KG1 (cell line): ENCODE results near the gene SLC44A3.

Experiments
- DNase-seq: peaks from one replicate; lab custom pipeline; 2025; lab: John Stamatoyannopoulos, UW

Gene SLC44A3

GRCh38 chr1:94912263-94913184 is 92.4 kb downstream of the SLC44A3 start:
- DNase-seq = no peak

DNA sequence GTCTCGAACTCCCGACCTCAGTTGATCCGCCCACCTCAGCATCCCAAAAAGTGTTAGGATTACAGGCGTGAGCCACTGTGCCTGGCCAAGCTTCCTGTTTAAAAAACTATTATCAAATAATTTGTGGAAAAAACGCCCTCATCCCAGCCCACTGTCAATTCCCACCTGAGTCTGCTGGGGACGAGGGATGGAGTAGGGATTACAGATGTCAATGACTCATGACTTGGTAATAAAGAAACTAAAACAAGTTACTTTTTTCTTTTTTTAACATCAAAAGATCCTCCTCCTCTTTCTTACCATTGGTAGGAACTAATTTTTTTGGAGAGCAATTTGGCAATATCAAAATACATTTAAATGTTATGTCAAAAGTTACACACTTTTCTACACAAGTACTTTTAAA is 97.1 kb downstream of the SLC44A3 start:
- DNase-seq = no peak

- DNase-seq = no peak
These were observed 99.3 kb downstream of the SLC44A3 start for GRCh38 chr1:94919241-94920030.

GRCh38 chr1:94920061-94920460 is 99.9 kb downstream of the SLC44A3 start:
- DNase-seq = no peak

- DNase-seq = no peak
These were observed 101.8 kb downstream of the SLC44A3 start for GRCh38 chr1:94921977-94922376.

DNA sequence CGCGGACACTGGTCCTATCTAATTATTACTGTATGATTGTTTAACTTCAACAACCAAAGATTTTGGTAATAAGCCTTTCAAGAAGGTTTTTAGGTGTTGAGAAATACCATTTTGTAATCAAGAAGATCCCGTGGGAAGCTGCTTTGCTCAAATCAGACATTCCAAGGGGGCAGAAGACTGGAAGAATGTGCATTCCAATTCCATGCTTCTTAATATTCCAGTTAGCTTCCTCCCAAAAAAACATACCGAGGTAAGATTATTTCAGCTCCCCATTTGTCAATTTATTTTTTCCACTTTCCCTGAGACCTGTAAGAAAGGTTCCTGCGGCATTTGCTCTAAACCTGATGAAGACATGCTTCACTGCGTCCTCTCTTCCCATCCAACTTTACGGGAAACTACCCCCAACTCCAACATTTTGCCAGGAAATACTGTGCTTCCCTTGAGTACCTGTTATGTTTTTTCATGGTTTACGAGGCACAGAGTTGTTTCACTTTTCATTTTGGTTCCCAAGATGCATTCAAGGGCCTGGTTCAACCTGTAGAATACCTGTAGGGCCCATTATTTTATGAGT is 102.7 kb downstream of the SLC44A3 start:
- no peak for DNase-seq

DNA sequence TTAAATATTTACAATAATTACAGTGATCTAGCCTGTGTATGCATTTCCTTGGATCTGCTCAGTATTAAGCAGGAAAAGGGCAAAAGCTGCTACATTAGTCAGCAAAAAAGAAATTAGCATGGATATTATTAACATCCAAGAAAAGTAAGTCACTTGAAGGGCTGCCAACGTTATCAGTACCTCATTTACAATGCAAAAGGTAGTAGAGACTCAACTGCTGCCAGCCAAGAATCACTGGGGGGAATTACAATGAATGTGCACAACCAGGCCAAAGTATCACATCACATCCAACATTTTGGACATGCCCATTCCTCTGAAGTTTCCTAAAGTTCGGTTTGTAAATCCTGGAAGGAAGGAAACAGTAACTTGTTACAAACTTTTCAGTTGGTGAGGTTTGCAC is 104.8 kb downstream of the SLC44A3 start:
- no peak for DNase-seq

DNA sequence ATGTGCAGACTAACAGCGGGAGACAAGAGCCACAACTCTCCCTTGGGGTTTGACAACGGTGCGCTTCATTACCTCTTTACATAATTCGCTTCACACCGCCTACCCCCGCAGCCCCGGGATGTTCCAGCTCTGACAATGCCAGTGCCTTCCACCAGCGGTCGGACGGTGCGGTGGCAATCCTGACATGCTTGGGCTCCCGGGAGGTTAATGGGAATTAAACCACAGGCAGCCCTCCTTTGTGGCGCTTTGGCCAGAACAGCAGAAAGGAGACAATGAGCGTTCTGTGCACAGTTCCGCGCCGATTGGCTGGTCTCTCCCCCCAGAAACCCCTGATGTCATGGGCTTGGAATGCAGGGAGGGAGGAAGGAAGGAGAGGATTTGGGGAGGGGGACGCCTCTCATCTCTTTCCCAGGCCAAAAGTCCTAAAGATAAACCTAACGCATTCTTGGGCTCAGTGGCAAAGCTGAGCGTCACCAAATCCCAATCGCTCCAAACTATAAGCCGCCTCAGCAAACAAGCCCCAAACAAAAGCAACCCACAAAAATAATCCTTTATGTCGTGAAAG is 105.5 kb downstream of the SLC44A3 start:
- DNase-seq = no peak

DNA sequence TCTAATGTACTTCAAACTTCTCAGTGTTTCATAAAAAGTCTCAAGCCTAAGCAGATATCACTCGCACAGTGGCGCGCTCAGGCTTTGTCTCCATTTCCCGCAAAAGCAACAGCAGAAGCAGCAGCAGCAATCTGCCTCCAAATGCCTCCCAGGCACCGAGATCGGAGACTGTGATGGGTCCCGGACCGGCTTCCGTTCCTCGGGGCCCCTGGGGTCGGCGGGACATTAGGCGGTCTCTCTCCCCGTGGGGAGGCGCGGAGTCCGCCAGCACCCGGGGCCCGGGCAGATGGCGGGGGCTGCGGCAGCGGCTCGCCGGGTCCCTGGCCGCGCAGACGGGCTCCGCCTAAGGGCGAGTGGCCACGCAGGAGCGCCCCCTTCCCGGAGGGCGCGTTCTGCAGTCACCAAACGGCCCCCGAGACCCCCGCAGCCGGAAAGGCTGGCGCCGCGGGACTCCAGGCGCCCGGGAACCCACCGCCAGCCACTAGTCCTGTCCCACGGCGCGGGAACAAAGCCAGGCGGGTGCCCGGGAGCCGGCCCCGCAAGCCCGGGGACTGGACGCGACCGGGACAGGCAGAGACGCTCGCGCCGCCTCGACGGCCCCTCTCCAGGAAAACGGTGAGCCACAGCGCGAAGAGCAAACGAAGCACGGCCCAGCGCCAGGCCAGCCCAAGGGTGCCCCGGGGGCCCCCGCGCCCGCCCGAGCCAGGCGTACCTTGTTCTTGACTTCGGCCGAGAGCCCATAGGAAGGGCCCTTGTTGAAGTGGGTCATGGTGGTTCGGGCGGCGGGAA is 106.2 kb downstream of the SLC44A3 start:
- DNase-seq = no peak

GRCh38 chr1:94926915-94927404 is 106.8 kb downstream of the SLC44A3 start, which contains the start of gene CNN3:
TSS of gene CNN3 (minus strand) at chr1:94927110. CDS start at chr1:94926894, 216 bp downstream.
- DNase-seq = no peak

DNA sequence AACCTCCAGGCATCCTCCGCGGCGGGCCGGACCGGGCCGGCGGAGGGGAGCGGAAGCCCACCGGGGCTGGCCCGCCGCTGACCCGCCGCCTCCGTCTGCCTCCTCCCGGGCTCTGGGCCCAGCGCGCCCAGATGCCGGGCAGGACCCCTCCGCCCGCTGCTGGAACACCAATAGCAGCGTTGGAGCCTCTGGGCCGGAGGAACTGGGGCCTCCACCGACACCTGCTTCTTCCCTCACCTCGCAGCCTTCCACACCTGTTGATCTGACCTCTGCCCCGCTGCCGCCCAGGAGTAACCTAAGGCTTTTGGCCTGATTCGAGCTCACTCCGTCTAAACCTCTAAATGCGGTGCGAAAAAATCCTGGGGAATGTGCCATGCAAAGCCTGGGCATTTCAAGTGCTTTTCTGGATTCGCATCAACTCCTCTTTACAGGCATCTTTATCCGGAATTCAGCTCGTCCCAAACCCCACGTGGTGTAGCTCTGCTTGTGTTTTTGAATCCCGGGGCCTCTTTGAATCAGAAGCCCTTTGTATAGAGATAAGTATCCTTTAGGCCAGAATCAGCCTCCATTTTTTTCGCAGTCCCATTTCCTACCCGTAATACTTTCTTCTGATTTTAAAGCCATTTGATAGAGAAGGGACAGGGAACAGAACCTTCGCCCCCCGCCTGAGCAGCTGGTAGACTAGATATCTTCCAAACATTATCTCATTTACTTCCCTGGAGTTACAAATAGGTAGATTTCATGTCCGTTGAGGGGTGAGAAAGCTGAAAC is 107.4 kb downstream of the SLC44A3 start:
- no peak for DNase-seq

- no peak for DNase-seq
These were observed 108.3 kb downstream of the SLC44A3 start for GRCh38 chr1:94928293-94928939.

- no peak for DNase-seq
These were observed 109.4 kb downstream of the SLC44A3 start for GRCh38 chr1:94929351-94930217.

DNA sequence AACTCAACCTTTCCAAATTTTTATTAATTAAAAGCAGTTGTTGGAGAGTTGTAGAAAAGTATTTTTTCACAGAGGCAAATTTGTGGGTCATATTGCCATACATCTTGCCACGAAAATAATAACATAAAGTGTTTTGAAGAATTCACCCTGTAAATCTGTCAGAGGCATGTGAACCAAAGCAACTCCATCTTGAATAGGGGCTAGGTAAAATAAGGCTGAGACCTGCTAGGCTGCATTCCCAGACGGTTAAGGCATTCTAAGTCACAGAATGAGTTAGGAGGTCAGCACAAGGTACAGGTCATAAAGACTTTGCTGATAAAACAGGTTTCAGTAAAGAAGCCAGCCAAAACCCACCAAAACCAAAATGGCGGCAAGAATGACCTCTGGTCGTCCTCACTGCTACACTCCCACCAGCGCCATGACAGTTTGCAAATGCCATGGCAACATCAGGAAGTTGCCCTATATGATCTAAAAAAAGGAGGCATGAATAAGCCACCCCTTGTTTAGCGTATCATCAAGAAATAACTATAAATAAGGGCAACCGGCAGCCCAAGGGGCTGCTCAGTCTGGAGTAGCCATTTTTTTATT is 111.2 kb downstream of the SLC44A3 start:
- no peak for DNase-seq

GRCh38 chr1:94934551-94934950 is 114.4 kb downstream of the SLC44A3 start:
- no peak for DNase-seq

DNA sequence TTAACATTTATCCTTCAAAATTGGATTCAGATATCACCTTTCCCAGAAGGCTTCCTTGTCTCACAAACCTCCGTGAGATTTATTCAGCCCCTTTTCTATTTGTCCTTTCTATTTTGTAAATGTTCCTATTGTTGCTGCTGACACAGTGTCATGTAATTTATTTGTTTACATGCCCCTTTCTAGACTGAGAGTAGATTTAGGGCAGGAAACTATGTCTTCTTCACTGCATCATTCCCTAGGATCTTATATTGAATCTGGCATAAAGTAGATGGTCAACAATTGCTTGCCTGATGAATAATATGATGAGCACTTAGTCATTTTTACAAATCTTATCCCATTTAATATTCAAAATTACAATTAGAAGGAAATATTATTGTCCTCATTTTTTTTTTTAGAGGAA is 114.9 kb downstream of the SLC44A3 start:
- no peak for DNase-seq

DNA sequence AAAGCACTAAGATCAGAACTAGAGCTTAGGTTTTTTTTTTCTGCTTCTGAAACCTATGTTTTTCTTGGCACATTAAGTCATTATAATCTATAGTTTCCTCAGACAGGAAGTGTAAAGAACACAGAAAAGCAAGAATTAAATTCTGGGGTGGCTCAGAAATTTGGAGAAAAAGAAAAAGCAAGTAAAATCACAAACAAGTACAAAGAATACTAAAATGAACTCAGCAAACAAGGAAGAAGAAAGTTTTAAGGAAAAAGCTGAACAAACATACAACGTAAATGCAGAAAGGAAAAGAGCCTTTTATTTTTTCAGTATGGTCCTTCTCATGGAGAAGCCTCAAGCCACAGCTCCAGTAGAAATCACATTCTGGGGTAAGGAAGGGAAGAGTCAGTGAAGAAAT is 115.3 kb downstream of the SLC44A3 start:
- no peak for DNase-seq

DNA sequence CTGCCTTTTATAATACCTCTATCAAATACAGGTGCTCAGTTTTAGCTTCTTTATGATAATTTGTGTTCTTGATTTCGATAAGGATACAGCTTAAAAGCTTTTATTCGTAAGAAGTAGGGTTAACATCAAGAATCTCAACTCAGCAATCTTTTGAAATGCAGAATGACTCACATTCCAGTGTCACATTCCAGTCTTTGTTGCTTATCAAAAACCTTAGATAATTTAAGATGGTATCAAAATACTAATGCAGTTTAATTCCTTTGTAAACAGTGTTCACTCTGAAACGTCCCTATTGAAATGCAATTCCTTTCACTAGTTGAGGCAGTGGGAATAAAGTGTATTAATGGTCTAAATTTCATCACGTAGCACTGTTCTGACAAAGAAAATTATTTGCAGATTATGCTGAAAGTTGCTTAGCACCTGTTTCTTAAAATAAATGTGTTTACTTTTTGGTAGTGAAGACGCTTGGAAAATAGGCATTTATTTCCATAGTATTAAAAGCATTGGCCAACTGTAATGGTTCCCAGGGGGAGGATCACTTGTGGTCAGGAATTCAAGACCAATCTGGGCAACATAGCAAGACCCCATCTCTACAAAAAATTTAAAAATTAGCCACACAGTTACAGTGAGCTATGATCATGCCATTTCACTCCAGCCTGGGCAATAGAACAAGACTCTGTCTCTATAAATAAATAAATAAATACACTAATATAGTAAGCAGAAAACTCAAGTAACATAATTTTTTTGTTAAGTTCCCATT is 116.9 kb downstream of the SLC44A3 start:
- DNase-seq = no peak
